ENCODE results near the gene TRERF1. TPM values are rescaled to one million over a fixed set of nuclear protein-coding genes. Genes with fewer than 3 reads are reported as not detected.

Gene TRERF1
- total RNA-seq, 2 donors from 2014 or later: 3.5 to 3.8 TPM

GRCh38 chr6:42462474-42462972 is 10.8 kb upstream of the TRERF1 start:
- H3K27ac ChIP-seq: no peak overlapping the region
- no peaks in the 10 kb centered on the region for H3K36me3 ChIP-seq
- no peak overlapping the region for H3K4me3 ChIP-seq
- TF ChIP-seq, protein P1, sequence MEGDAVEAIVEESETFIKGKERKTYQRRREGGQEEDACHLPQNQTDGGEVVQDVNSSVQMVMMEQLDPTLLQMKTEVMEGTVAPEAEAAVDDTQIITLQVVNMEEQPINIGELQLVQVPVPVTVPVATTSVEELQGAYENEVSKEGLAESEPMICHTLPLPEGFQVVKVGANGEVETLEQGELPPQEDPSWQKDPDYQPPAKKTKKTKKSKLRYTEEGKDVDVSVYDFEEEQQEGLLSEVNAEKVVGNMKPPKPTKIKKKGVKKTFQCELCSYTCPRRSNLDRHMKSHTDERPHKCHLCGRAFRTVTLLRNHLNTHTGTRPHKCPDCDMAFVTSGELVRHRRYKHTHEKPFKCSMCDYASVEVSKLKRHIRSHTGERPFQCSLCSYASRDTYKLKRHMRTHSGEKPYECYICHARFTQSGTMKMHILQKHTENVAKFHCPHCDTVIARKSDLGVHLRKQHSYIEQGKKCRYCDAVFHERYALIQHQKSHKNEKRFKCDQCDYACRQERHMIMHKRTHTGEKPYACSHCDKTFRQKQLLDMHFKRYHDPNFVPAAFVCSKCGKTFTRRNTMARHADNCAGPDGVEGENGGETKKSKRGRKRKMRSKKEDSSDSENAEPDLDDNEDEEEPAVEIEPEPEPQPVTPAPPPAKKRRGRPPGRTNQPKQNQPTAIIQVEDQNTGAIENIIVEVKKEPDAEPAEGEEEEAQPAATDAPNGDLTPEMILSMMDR (IDR thresholded peaks at IDR 0.05): no peak
- no peak overlapping the region for H3K9ac ChIP-seq (ENCODE audit: low read depth in 2 of 2, low read length in 2 of 2)
- intact Hi-C loops (cut with DNase I): no loop called here
- no peak for DNase-seq
- no peaks in the 10 kb centered on the region for H3K27me3 ChIP-seq
- no peaks in the 10 kb centered on the region for H3K4me1 ChIP-seq
- H3K9me3 ChIP-seq: no peaks in the 10 kb centered on the region

DNA sequence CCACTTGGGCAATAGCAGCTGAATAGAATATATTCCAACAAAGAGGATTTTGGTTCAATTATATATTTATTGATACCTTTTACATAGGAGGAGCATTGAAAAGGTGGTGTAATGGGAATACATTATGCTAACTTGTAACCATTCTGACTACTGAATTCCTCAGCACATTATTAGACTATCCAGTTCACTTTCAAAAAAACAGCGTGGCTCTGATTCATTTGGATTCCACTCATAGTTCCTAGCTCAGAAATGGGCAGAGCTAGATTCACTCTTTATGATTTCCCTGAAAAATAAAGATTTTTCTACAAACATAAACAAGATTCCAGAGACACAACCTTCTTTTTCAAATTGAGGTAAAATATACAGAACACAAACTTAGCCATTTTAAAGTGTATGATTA is 9.2 kb upstream of the TRERF1 start:
- no peaks in the 10 kb centered on the region for H3K27me3 ChIP-seq
- H3K4me3 ChIP-seq: no peak overlapping the region

GRCh38 chr6:42459888-42460287 is 8.2 kb upstream of the TRERF1 start:
- Histone ChIP-seq H3K4me3 (no peak overlapping the region), H3K9ac (ENCODE audit: low read depth in 2 of 2, low read length in 2 of 2) (no peak overlapping the region), H3K9me3 (no peaks in the 10 kb centered on the region), H3K27ac (no peak overlapping the region), H3K36me3 (no peaks in the 10 kb centered on the region), H3K4me1 (no peaks in the 10 kb centered on the region), H3K27me3 (no peaks in the 10 kb centered on the region)
- intact Hi-C loops (cut with DNase I): no loop called here
- TF ChIP-seq, protein P1 (IDR thresholded peaks at IDR 0.05): no peak
- DNase-seq: no peak

More for the DNA sequence above, 9.2 kb upstream of the TRERF1 start:
- H3K9me3 ChIP-seq: no peaks in the 10 kb centered on the region
- H3K36me3 ChIP-seq: no peaks in the 10 kb centered on the region
- no peak for DNase-seq
- intact Hi-C loops (cut with DNase I): no loop called here
- H3K4me1 ChIP-seq: no peaks in the 10 kb centered on the region
- TF ChIP-seq, protein P1 (IDR thresholded peaks at IDR 0.05): no peak
- no peak overlapping the region for H3K9ac ChIP-seq (ENCODE audit: low read depth in 2 of 2, low read length in 2 of 2)
- H3K27ac ChIP-seq: no peak overlapping the region

DNA sequence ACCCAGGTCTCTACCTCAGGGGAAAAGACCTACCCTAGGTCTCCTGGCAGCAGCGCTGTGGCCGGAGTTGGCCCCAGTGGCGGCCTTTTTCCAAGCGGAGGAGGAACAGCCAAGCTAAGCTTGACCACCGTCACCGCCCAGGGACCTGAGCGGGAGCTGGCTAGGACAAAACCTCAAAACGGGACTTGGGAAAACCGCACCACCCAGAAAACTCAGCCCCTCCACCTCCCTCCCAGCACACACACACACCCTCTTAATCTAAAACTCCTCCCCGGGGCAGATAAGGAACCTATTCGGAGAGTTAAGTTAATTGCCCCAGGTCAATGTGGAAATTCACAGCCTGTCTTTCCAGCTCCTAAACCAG is 2.7 kb upstream of the TRERF1 start:
- no peaks in the 10 kb centered on the region for H3K36me3 ChIP-seq
- peak overlapping the region; percentile 39 to 92 for H3K9ac ChIP-seq (ENCODE audit: low read depth in 2 of 2, low read length in 2 of 2)
- H3K27me3 ChIP-seq: no peaks in the 10 kb centered on the region
- peak overlapping the region; percentile 81 for H3K4me3 ChIP-seq
- peak; percentile 80 for DNase-seq
- no peaks in the 10 kb centered on the region for H3K4me1 ChIP-seq
- TF ChIP-seq, protein P1 (IDR thresholded peaks at IDR 0.05): no peak
- peak overlapping the region; percentile 93 for H3K27ac ChIP-seq
- intact Hi-C loops (cut with DNase I): no loop called here
- H3K9me3 ChIP-seq: no peaks in the 10 kb centered on the region

- H3K4me1 ChIP-seq: no peaks in the 10 kb centered on the region
- intact Hi-C loops (cut with DNase I): no loop called here
- TF ChIP-seq, protein P1 (IDR thresholded peaks at IDR 0.05): no peak
- H3K9me3 ChIP-seq: no peaks in the 10 kb centered on the region
- DNase-seq: peak; percentile 81
- peak overlapping the region; percentile 81 for H3K4me3 ChIP-seq
- H3K9ac ChIP-seq (ENCODE audit: low read depth in 2 of 2, low read length in 2 of 2): peak overlapping the region; percentile 52 to 92
- H3K27me3 ChIP-seq: no peaks in the 10 kb centered on the region
- H3K36me3 ChIP-seq: no peaks in the 10 kb centered on the region
- H3K27ac ChIP-seq: peak overlapping the region; percentile 93
Measured at GRCh38 chr6:42453654-42454427, 2.1 kb upstream of the TRERF1 start.
